Calu3 (cell line): ENCODE data around the gene BARHL1. TPM values are rescaled to one million over a fixed set of nuclear protein-coding genes. Genes with fewer than 3 reads are reported as not detected.
A peak's percentile ranks its signal among the peaks of the same experiment; 100 is the strongest.

Experiments used
- BruUV-seq: library from RNA; stranded (reverse); fragments of 400-500 nt; replicated peaks from 2 replicates; lab custom pipeline; 2021; lab: Mats Ljungman, UMichigan
- CTCF ChIA-PET: fragments of 300-600 bp; sonication (Branson Sonifier 250); formaldehyde crosslinking; loops from one replicate; lab custom pipeline; 2022; ENCODE audit warnings: antibody characterized with exemption; lab: Charles Lee
- DNase-seq: peaks from one replicate; pipeline ENCODE4 v3.0.0; 2022
- H3K27ac Mint-ChIP-seq: one replicate; pipeline ENCODE4 v1.8.0; 2022; ENCODE audit warnings: mixed read lengths; ENCODE audit not compliant: unreplicated experiment
- H3K27me3 Mint-ChIP-seq: one replicate; pipeline ENCODE4 v1.8.0; 2022; ENCODE audit warnings: mixed read lengths; ENCODE audit not compliant: unreplicated experiment
- H3K36me3 Mint-ChIP-seq: one replicate; pipeline ENCODE4 v1.8.0; 2022; ENCODE audit warnings: mild to moderate bottlenecking, moderate library complexity, mixed read lengths; ENCODE audit not compliant: insufficient read depth, unreplicated experiment
- H3K4me1 Mint-ChIP-seq: one replicate; pipeline ENCODE4 v1.8.0; 2022; ENCODE audit warnings: mild to moderate bottlenecking, low read depth, mixed read lengths; ENCODE audit not compliant: unreplicated experiment
- H3K4me3 Mint-ChIP-seq: one replicate; pipeline ENCODE4 v1.8.0; 2022; ENCODE audit warnings: mild to moderate bottlenecking, low read depth, moderate library complexity, mixed read lengths; ENCODE audit not compliant: unreplicated experiment
- H3K9me3 Mint-ChIP-seq: one replicate; pipeline ENCODE4 v1.8.0; 2022; ENCODE audit warnings: low read depth, mixed read lengths; ENCODE audit not compliant: unreplicated experiment
- CTCF ChIP-seq: fragments of 200-600 bp; IDR thresholded peaks from one replicate; pipeline ENCODE4 v1.8.0; 2022; ENCODE audit warnings: antibody characterized with exemption; ENCODE audit not compliant: unreplicated experiment
- intact Hi-C: fragments of 100-400 bp; cut with micrococcal nuclease; formaldehyde crosslinking; loops from one replicate; pipeline ENCODE4 v1.10.0; 2022; ENCODE audit not compliant: unreplicated experiment
- total RNA-seq: library from RNA; stranded (reverse); gene quantifications from 2 replicates; pipeline ENCODE4 v1.2.3, GENCODE V29; 2022

Gene BARHL1
- total RNA-seq, 1 experiment from 2014 or later = not detected

GRCh38 chr9:132588098-132588497 is 5.7 kb downstream of the BARHL1 start:
- Mint-ChIP-seq H3K4me3 (no peak overlapping the region), H3K4me1 (no peaks in the 10 kb centered on the region), H3K27me3 (peaks cover 57% of the 10 kb centered on the region), H3K9me3 (no peaks in the 10 kb centered on the region), H3K36me3 (no peaks in the 10 kb centered on the region), H3K27ac (no peak overlapping the region)
- no peak for DNase-seq
- TF ChIP-seq CTCF = no peak
- BruUV-seq = no TSS peak
- CTCF ChIA-PET = no interaction called here
- intact Hi-C loops = no loop called here

GRCh38 chr9:132588501-132589147 is 6.2 kb downstream of the BARHL1 start:
- no peak for TF ChIP-seq CTCF
- H3K4me3 Mint-ChIP-seq = no peak overlapping the region
- no peak overlapping the region for H3K27ac Mint-ChIP-seq
- H3K4me1 Mint-ChIP-seq = no peaks in the 10 kb centered on the region
- peaks cover 3% of the 10 kb centered on the region for H3K36me3 Mint-ChIP-seq
- no peaks in the 10 kb centered on the region for H3K9me3 Mint-ChIP-seq
- H3K27me3 Mint-ChIP-seq = peaks cover 53% of the 10 kb centered on the region
- intact Hi-C loops = no loop called here
- DNase-seq = no peak
- no TSS peak for BruUV-seq
- CTCF ChIA-PET = no interaction called here

GRCh38 chr9:132589148-132590036 is 7.0 kb downstream of the BARHL1 start:
- no peaks in the 10 kb centered on the region for H3K4me1 Mint-ChIP-seq
- peaks cover 46% of the 10 kb centered on the region for H3K27me3 Mint-ChIP-seq
- intact Hi-C loops = no loop called here
- no TSS peak for BruUV-seq
- H3K9me3 Mint-ChIP-seq = no peaks in the 10 kb centered on the region
- H3K36me3 Mint-ChIP-seq = peaks cover 5% of the 10 kb centered on the region
- no peak overlapping the region for H3K27ac Mint-ChIP-seq
- DNase-seq = no peak
- CTCF ChIA-PET = no interaction called here
- H3K4me3 Mint-ChIP-seq = peak overlapping the region; percentile 43
- no peak for TF ChIP-seq CTCF

- TF ChIP-seq CTCF = no peak
- Mint-ChIP-seq H3K36me3 (peaks cover 9% of the 10 kb centered on the region), H3K27me3 (peaks cover 43% of the 10 kb centered on the region), H3K4me3 (peak overlapping the region; percentile 43), H3K9me3 (no peaks in the 10 kb centered on the region), H3K4me1 (no peaks in the 10 kb centered on the region), H3K27ac (no peak overlapping the region)
- CTCF ChIA-PET = no interaction called here
- intact Hi-C loops = no loop called here
- DNase-seq = no peak
- BruUV-seq = no TSS peak
These were observed 7.6 kb downstream of the BARHL1 start for GRCh38 chr9:132590037-132590317.
